ENCODE measurements around the gene CFAP54.
A peak's percentile ranks its signal among the peaks of the same experiment; 100 is the strongest.

The CFAP54 gene

GRCh38 chr12:96506776-96507175 is 17.4 kb downstream of the CFAP54 start:
- ATAC-seq, result no peak
- TF ChIP-seq PPARA (CRISPR knock-in tag; IDR thresholded peaks at IDR 0.05; ENCODE audit: borderline replicate concordance) (no peak), OSR1 (CRISPR knock-in tag; IDR thresholded peaks at IDR 0.05) (no peak), CSRNP3 (CRISPR knock-in tag; IDR thresholded peaks at IDR 0.05) (no peak), ARNTL (CRISPR knock-in tag; IDR thresholded peaks at IDR 0.05; ENCODE audit: borderline replicate concordance, low read depth) (no peak)

- ATAC-seq, result peak; percentile 68
- no peak for TF ChIP-seq PATZ1 (CRISPR knock-in tag; IDR thresholded peaks at IDR 0.05; ENCODE audit: borderline replicate concordance)
- no peak for TF ChIP-seq TOX (CRISPR knock-in tag; IDR thresholded peaks at IDR 0.05; ENCODE audit: borderline replicate concordance)
- TF ChIP-seq PPARA (CRISPR knock-in tag; IDR thresholded peaks at IDR 0.05; ENCODE audit: borderline replicate concordance), result no peak
- no peak for TF ChIP-seq ZFP30 (CRISPR knock-in tag; IDR thresholded peaks at IDR 0.05)
- no peak for TF ChIP-seq TSHZ2 (CRISPR knock-in tag; IDR thresholded peaks at IDR 0.05)
- no peak for TF ChIP-seq OSR1 (CRISPR knock-in tag; IDR thresholded peaks at IDR 0.05)
- no peak for TF ChIP-seq CSDC2 (CRISPR knock-in tag; IDR thresholded peaks at IDR 0.05)
- no peak for TF ChIP-seq ZNF8 (CRISPR knock-in tag; IDR thresholded peaks at IDR 0.05)
- no peak for TF ChIP-seq ZNF565 (CRISPR knock-in tag; conservative IDR thresholded peaks at IDR 0.05; ENCODE audit: low read depth)
- no peak for TF ChIP-seq SNAI2 (CRISPR knock-in tag; IDR thresholded peaks at IDR 0.05)
- TF ChIP-seq CSRNP3 (CRISPR knock-in tag; IDR thresholded peaks at IDR 0.05), result no peak
- no peak for TF ChIP-seq TCF4 (CRISPR knock-in tag; IDR thresholded peaks at IDR 0.05; ENCODE audit: borderline replicate concordance)
Observed at GRCh38 chr12:96510306-96510764, 21.0 kb downstream of the CFAP54 start.

- TF ChIP-seq PPARA (CRISPR knock-in tag; IDR thresholded peaks at IDR 0.05; ENCODE audit: borderline replicate concordance) (no peak), ZNF8 (CRISPR knock-in tag; IDR thresholded peaks at IDR 0.05) (no peak)
- ATAC-seq, result no peak
Observed at GRCh38 chr12:96513166-96513565, 23.8 kb downstream of the CFAP54 start.

GRCh38 chr12:96513681-96514080 is 24.3 kb downstream of the CFAP54 start:
- TF ChIP-seq OSR1 (CRISPR knock-in tag; IDR thresholded peaks at IDR 0.05), result no peak
- no peak for TF ChIP-seq ZC3H10 (CRISPR knock-in tag; IDR thresholded peaks at IDR 0.05)
- no peak for TF ChIP-seq ZFP30 (CRISPR knock-in tag; IDR thresholded peaks at IDR 0.05)
- TF ChIP-seq PATZ1 (CRISPR knock-in tag; IDR thresholded peaks at IDR 0.05; ENCODE audit: borderline replicate concordance), result no peak
- TF ChIP-seq BACH2 (CRISPR knock-in tag; IDR thresholded peaks at IDR 0.05; ENCODE audit: borderline replicate concordance), result no peak
- no peak for TF ChIP-seq ISL1 (CRISPR knock-in tag; IDR thresholded peaks at IDR 0.05)
- TF ChIP-seq PPARA (CRISPR knock-in tag; IDR thresholded peaks at IDR 0.05; ENCODE audit: borderline replicate concordance), result no peak
- no peak for TF ChIP-seq ZNF8 (CRISPR knock-in tag; IDR thresholded peaks at IDR 0.05)
- TF ChIP-seq CREB5 (CRISPR knock-in tag; IDR thresholded peaks at IDR 0.05; ENCODE audit: low read depth), result no peak
- ATAC-seq, result no peak

All from SK-N-SH treated with all-trans-retinoic acid at 6 μM for 48 hours (cell line).